ENCODE results near the gene ADGRG3. TPM values are rescaled to one million over a fixed set of nuclear protein-coding genes. Genes with fewer than 3 reads are reported as not detected.

The ADGRG3 gene
- total and polyA plus RNA-seq, 10 of the 15 experiments (the other 5 are each of a cell fraction or from before 2014, with no cell fraction given) = 0.10 to 0.11 (median 0.10) TPM; not detected in 7

DNA sequence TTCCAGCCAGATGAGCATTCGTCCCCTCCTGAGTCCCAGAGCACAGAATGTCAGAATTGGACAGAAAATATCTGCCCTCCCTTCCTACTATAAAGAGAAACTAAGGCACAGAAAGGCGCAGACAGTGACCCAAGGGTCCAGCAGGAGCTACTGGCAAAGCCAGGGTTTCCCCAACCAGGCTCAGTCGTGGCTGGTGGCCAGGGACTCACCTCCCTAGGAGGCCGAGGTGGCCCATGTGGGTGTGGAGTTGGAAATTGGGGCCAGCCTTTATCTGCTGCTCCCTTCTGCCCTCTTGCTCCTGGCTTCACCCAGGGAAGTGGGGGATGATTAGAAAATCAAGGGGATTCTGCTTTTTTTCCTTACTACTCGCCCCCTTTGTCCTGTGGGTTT lies 27.6 kb downstream of the ADGRG3 start:
- Histone ChIP-seq H4K20me1 (ENCODE audit: control insufficient read depth, insufficient read depth) (no peaks in the 10 kb centered on the region), H3K9ac (ENCODE audit: control insufficient read depth, insufficient read depth, low read length) (no peak overlapping the region), H2AFZ (ENCODE audit: control insufficient read depth, low read depth, low read length) (no peak overlapping the region), H3K4me2 (ENCODE audit: control insufficient read depth, insufficient read depth) (no peak overlapping the region), H3K4me1 (ENCODE audit: control insufficient read depth, insufficient read depth, low read length) (no peaks in the 10 kb centered on the region; the same call in 1 of the 2 replicates), H3K27ac (ENCODE audit: control insufficient read depth, insufficient read depth) (no peak overlapping the region), H3K9me3 (replicated peaks; ENCODE audit: control insufficient read depth, insufficient read depth, low read length) (no peaks in the 10 kb centered on the region), H3K27me3 (replicated peaks in 1 of 2; ENCODE audit: control insufficient read depth in 2 of 2, insufficient read depth in 2 of 2, low read length in 1 of 2) (no peaks in the 10 kb centered on the region; a peak in 1 of 4 replicates), H3K79me2 (ENCODE audit: control insufficient read depth, insufficient read depth, low read length) (no peaks in the 10 kb centered on the region), H3K36me3 (ENCODE audit: control insufficient read depth in 2 of 2, insufficient read depth in 2 of 2, low read length in 1 of 2) (no peaks in the 10 kb centered on the region), H3K4me3 (no peak overlapping the region)
- SMC1A ChIA-PET (ENCODE audit: uncharacterized antibody, unreplicated experiment) = interaction anchor here (0.6 kb wide), 1 partner anchor 114 kb away, joined by 3 read pairs; no protein-coding TSS in a partner anchor
- RAD21 ChIA-PET (ENCODE audit: unreplicated experiment) = no interaction called here
- in situ Hi-C loops (cut with MboI) (no loop called here), intact Hi-C loops (cut with micrococcal nuclease; ENCODE audit: unreplicated experiment) (no loop called here)
- no TSS peak for BruUV-seq (replicated peaks)
- DNase-seq (ENCODE audit: low read depth, low spot score) (no peak), ATAC-seq (no peak), FAIRE-seq (no peak)
- TF ChIP-seq BCL3 (IDR thresholded peaks at IDR 0.05; ENCODE audit: borderline replicate concordance, insufficient read depth, low read depth, low read length, poor library complexity, severe bottlenecking) (no peak), CEBPB (IDR thresholded peaks at IDR 0.05; ENCODE audit: borderline replicate concordance in 1 of 2, low read depth in 2 of 2, low read length in 2 of 2) (no peak), YY1 (IDR thresholded peaks at IDR 0.05; ENCODE audit: low read depth, low read length) (no peak), SPI1 (IDR thresholded peaks at IDR 0.05; ENCODE audit: borderline replicate concordance, insufficient read depth, low read depth, low read length) (no peak), SREBF2 (IDR thresholded peaks at IDR 0.05; ENCODE audit: low read length) (no peak), EZH2 (IDR thresholded peaks at IDR 0.05; ENCODE audit: borderline replicate concordance, control insufficient read depth, low read depth, low read length) (no peak), MEF2B (IDR thresholded peaks at IDR 0.05; ENCODE audit: partially characterized antibody, poor library complexity, severe bottlenecking) (no peak), LARP7 (IDR thresholded peaks at IDR 0.05) (no peak), POLR2AphosphoS5 (IDR thresholded peaks at IDR 0.05; ENCODE audit: low read length) (no peak), POLR2A (IDR thresholded peaks at IDR 0.05; ENCODE audit: low read depth, low read length) (no peak), SMAD1 (IDR thresholded peaks at IDR 0.05; ENCODE audit: low read depth, partially characterized antibody) (no peak), HDGF (IDR thresholded peaks at IDR 0.05) (no peak), POU2F2 (IDR thresholded peaks at IDR 0.05; ENCODE audit: borderline replicate concordance, low read depth, low read length) (no peak), CHD2 (IDR thresholded peaks at IDR 0.05; ENCODE audit: borderline replicate concordance, low read depth, low read length) (no peak), CTCF (IDR thresholded peaks at IDR 0.05 in 2 of 3, conservative IDR thresholded peaks at IDR 0.05 in 1 of 3; ENCODE audit: control insufficient read depth in 2 of 3, extremely low read depth in 1 of 3, insufficient read depth in 1 of 3, low read depth in 3 of 3, low read length in 3 of 3) (no peak), ETV6 (conservative IDR thresholded peaks at IDR 0.05 in 1 of 2, IDR thresholded peaks at IDR 0.05 in 1 of 2; ENCODE audit: borderline replicate concordance in 1 of 2, low read depth in 1 of 2) (no peak), ASH2L (IDR thresholded peaks at IDR 0.05; ENCODE audit: borderline replicate concordance, low read depth) (no peak), ZNF24 (IDR thresholded peaks at IDR 0.05) (no peak), ZBTB11 (CRISPR knock-in tag; IDR thresholded peaks at IDR 0.05) (no peak), NR2F1 (conservative IDR thresholded peaks at IDR 0.05) (no peak)
- CTCF ChIA-PET = no interaction called here
- WGBS (ENCODE audit: insufficient coverage, insufficient replicate concordance, low lambda C conversion rate, missing lambda C conversion rate) = 15% methylated on average over 5 of the region's 5 CpGs
- POLR2A ChIA-PET = no interaction called here
